Measurements from ENCODE around the gene DAPK2.

DNA sequence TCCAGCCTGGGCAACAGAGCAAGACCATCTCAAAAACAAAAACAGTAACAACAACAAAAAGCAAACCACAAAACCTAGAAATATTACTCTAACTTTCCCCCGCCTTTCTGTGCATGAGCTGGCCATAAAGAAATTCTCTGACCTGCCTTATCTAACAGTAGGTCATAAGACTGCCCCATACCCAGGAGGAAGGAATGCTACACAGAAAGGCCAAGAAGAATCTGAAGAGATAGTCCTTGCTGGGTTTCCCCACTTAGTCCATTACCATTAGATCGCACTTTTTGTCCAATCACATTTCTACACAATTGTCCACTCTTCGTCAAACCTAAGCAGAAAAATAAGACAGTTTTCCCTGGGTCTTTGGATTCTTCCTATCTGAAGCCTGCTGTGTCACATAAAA lies 23.8 kb upstream of the DAPK2 start:
- TF ChIP-seq, protein P1, sequence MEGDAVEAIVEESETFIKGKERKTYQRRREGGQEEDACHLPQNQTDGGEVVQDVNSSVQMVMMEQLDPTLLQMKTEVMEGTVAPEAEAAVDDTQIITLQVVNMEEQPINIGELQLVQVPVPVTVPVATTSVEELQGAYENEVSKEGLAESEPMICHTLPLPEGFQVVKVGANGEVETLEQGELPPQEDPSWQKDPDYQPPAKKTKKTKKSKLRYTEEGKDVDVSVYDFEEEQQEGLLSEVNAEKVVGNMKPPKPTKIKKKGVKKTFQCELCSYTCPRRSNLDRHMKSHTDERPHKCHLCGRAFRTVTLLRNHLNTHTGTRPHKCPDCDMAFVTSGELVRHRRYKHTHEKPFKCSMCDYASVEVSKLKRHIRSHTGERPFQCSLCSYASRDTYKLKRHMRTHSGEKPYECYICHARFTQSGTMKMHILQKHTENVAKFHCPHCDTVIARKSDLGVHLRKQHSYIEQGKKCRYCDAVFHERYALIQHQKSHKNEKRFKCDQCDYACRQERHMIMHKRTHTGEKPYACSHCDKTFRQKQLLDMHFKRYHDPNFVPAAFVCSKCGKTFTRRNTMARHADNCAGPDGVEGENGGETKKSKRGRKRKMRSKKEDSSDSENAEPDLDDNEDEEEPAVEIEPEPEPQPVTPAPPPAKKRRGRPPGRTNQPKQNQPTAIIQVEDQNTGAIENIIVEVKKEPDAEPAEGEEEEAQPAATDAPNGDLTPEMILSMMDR (IDR thresholded peaks at IDR 0.05): no peak
- TF ChIP-seq, protein P2, sequence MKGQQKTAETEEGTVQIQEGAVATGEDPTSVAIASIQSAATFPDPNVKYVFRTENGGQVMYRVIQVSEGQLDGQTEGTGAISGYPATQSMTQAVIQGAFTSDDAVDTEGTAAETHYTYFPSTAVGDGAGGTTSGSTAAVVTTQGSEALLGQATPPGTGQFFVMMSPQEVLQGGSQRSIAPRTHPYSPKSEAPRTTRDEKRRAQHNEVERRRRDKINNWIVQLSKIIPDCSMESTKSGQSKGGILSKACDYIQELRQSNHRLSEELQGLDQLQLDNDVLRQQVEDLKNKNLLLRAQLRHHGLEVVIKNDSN (IDR thresholded peaks at IDR 0.05; ENCODE audit: borderline replicate concordance, low read depth): no peak
- TF ChIP-seq MEF2A (IDR thresholded peaks at IDR 0.05; ENCODE audit: borderline replicate concordance, low read depth) (no peak), RAD21 (IDR thresholded peaks at IDR 0.05; ENCODE audit: low read length) (no peak), TCF12 (IDR thresholded peaks at IDR 0.05) (no peak), POLR2AphosphoS5 (IDR thresholded peaks at IDR 0.05; ENCODE audit: low read depth, low read length) (no peak), GATA2 (CRISPR knock-in tag; IDR thresholded peaks at IDR 0.05) (no peak), RCOR1 (IDR thresholded peaks at IDR 0.05; ENCODE audit: low read length) (no peak), JUND (IDR thresholded peaks at IDR 0.05) (no peak), ELF1 (IDR thresholded peaks at IDR 0.05) (no peak), RFX5 (IDR thresholded peaks at IDR 0.05; ENCODE audit: low read length) (no peak), CHD2 (IDR thresholded peaks at IDR 0.05; ENCODE audit: low read length, partially characterized antibody) (no peak), GABPA (IDR thresholded peaks at IDR 0.05; ENCODE audit: low read depth) (no peak)
- TF ChIP-seq, protein P3, sequence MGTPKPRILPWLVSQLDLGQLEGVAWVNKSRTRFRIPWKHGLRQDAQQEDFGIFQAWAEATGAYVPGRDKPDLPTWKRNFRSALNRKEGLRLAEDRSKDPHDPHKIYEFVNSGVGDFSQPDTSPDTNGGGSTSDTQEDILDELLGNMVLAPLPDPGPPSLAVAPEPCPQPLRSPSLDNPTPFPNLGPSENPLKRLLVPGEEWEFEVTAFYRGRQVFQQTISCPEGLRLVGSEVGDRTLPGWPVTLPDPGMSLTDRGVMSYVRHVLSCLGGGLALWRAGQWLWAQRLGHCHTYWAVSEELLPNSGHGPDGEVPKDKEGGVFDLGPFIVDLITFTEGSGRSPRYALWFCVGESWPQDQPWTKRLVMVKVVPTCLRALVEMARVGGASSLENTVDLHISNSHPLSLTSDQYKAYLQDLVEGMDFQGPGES (IDR thresholded peaks at IDR 0.05; ENCODE audit: low read depth, low read length): no peak

Measured in SK-N-SH (cell line).